Measurements from ENCODE around the gene LRRC55. TPM values are rescaled to one million over a fixed set of nuclear protein-coding genes. Genes with fewer than 3 reads are reported as not detected.

Gene LRRC55
- total and polyA plus RNA-seq, 9 of the 15 experiments (the other 6 are each of a cell fraction or from before 2014, with no cell fraction given): not detected

- Histone ChIP-seq H3K4me2 (ENCODE audit: insufficient read depth, low read length) (no peak overlapping the region), H3K9me3 (replicated peaks; ENCODE audit: control insufficient read depth, insufficient read depth, low read depth, low read length) (no peaks in the 10 kb centered on the region), H3K4me3 (no peak overlapping the region), H3K27me3 (ENCODE audit: control insufficient read depth in 2 of 2, insufficient read depth in 2 of 2, low read length in 2 of 2) (peaks cover 24 to 47% of the 10 kb centered on the region in 2 experiments), H3K36me3 (ENCODE audit: control insufficient read depth, insufficient read depth, low read length) (no peaks in the 10 kb centered on the region), H3K79me2 (ENCODE audit: control insufficient read depth, insufficient read depth, low read length) (no peaks in the 10 kb centered on the region), H3K9ac (ENCODE audit: insufficient read depth in 1 of 2, low read depth in 2 of 2, low read length in 2 of 2) (no peak overlapping the region), H3K9me1 (ENCODE audit: control insufficient read depth, insufficient read depth, low read length) (no peaks in the 10 kb centered on the region), H3K27ac (ENCODE audit: extremely low read depth, low read depth, low read length) (no peak overlapping the region), H3K4me1 (replicated peaks in 1 of 2; ENCODE audit: control insufficient read depth in 2 of 2, insufficient read depth in 2 of 2, low read length in 2 of 2) (no peaks in the 10 kb centered on the region), H2AFZ (ENCODE audit: low read depth, low read length) (no peak overlapping the region), H4K20me1 (replicated peaks; ENCODE audit: control insufficient read depth, insufficient read depth, low read length) (no peaks in the 10 kb centered on the region)
- BruUV-seq (replicated peaks): no TSS peak
- under 1% methylated on average over 7 of the region's 7 CpGs for WGBS (ENCODE audit: insufficient coverage, low coverage, missing lambda C conversion rate)
- in situ Hi-C loops (cut with MboI) (no loop called here), intact Hi-C loops (cut with micrococcal nuclease) (no loop called here)
- DNase-seq (ENCODE audit: extremely low read depth in 1 of 4, low spot score in 3 of 4) (no peak), FAIRE-seq (no peak), ATAC-seq (no peak)
- CTCF ChIA-PET (ENCODE audit: low intra/inter-chr PET ratio): no interaction called here
- POLR2A ChIA-PET: interaction anchor here (0.6 to 1.2 kb wide), 3 partner anchors 9 to 108 kb away, joined by 3 to 4 read pairs (median 3); no protein-coding TSS in a partner anchor
- TF ChIP-seq BRD4 (IDR thresholded peaks at IDR 0.05) (no peak), TBL1XR1 (IDR thresholded peaks at IDR 0.05; ENCODE audit: low read length in 2 of 2) (no peak), PHF8 (IDR thresholded peaks at IDR 0.05; ENCODE audit: borderline replicate concordance, low read length) (no peak), RBM34 (IDR thresholded peaks at IDR 0.05; ENCODE audit: borderline replicate concordance, insufficient read depth, low read length) (no peak), NR1H2 (CRISPR knock-in tag; IDR thresholded peaks at IDR 0.05) (no peak)
Observed at GRCh38 chr11:57203882-57204480, 22.2 kb downstream of the LRRC55 start.
